GM15510 (cell line): Measurements from ENCODE around the gene NFASC.

Experiments
- POLR2A ChIP-seq: IDR thresholded peaks from 3 replicates; pipeline ENCODE4 v1.6.1; 2011; ENCODE audit warnings: borderline replicate concordance; ENCODE audit not compliant: insufficient read length; ENCODE audit errors: extremely low read depth

Gene NFASC

DNA sequence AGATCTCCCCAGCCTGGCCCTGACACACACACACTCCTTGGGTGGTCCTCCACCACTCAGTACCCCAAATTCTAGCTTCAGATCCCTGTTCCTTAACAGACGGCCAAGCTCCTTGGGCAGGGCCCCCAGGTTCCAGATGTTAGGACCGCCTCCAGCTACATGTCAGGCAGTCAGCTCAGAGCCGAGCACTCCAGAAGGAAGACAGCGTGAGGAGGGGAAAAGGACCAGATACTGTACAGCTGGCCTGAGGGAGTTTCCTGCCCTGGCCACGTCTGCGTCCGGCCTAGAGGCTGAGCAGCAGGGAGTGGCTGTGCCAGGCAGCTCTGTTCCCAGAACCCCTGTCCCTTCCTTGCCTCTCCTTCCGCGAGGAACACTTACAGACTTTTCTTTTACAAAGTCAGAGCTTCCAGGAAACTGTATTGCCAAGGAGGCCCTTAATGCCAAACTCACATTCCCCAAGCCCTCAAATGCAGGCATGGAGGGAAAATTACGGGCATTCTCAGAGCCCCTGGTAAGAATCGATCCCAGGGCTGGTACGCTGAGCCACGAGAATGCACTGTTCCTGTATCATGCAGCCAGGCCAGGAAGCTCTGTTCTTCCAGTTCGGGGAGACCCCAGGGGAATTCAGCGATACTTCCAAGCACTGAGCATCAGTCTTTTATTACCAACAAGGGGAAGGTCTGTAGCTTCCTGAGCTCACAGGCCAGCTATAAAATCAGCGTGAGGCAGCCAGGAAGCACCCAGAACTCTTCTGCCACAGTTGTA, 127.1 kb downstream of the NFASC start:
- TF ChIP-seq POLR2A: no peak

DNA sequence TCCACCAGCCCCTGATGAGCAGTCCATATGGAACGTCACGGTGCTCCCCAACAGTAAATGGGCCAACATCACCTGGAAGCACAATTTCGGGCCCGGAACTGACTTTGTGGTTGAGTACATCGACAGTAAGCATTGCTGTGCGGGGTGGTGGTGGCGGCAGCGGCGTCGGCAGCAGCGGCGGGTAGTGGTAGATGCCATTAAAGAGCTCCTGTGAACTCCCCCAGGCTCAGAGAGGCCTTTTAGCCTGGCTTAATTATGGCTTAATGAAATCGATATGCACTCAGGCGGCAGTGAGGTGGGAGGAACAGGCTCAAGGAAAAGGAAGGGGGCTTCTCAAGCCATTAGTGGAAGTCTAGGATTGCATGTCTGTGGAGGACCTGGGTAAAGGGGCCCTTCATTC, 130.5 kb downstream of the NFASC start:
- TF ChIP-seq POLR2A: no peak

DNA sequence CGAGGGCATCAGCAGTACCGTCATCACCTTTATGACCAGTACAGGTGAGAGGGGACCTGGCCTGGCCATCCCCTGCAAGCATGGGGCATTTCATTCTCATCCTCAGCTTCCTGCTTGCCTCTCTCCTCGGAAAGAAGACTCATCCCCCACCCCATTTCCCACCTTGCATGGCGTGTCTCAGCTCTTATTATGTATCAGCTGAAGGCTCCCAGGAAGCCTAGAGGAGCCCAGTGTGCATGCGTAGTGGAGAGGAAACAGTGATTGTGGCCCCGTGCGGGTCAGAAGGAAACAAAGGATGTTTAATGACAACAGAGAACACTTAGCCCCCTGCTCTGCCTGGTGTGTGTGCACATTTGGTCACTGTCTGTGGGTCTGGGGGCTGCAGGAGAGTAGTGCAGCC, 132.0 kb downstream of the NFASC start:
- TF ChIP-seq POLR2A: no peak

DNA sequence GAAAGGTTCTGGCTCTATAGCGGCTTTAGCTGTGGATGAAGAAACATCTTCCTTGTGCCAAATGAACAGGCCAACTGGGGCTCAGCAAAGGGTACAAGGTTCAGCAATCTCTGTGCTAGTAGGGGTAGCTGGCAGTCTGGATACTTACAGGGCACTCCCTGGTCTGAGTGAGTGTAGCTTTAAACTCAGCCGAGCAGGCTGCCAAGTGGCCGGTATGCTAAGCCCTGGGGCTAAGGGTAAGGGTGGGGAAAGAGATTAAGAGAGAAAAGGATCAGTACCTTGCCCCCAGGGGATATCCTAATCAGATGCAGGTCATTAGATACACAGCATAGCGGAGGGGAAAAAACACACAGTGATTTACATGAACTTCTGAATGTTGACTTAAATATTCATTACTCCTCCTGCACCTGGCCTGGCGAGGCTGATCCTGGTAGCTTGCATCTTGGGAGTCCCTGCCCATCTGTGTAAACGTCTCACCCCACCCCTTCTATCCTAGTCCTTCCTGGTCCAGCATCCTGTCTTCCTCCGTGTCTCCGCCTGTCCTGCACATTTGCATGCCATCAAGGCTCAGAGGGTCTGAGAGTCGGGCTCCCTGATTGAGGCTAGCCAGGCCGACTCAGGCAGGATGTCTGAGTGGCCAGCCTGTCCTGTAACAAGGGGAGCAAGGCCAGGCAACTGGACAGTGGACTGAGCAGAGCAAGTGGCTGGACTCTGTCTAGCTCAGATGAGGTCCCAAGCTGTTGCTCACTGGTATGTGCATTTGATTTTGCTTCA, 132.9 kb downstream of the NFASC start:
- no peak for TF ChIP-seq POLR2A

DNA sequence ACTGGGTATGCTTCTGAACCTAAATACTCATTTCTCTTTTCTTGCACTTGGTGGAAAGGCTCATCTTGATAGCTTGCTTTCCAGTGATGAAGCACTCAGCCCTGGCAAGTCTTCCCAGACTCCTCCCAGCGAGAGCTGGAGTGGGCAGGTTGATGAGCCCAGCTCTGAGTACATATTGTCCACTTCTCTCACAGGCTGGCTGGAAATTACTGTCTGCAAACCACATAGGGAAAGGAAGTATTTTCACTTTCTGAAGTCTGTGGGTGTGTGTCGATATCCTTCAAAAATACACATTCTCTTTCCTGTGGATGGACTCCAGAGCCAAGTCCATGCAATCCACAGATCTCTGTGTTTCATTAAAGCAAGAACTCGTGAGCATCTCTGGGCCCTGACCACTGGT, 133.7 kb downstream of the NFASC start:
- TF ChIP-seq POLR2A: no peak

DNA sequence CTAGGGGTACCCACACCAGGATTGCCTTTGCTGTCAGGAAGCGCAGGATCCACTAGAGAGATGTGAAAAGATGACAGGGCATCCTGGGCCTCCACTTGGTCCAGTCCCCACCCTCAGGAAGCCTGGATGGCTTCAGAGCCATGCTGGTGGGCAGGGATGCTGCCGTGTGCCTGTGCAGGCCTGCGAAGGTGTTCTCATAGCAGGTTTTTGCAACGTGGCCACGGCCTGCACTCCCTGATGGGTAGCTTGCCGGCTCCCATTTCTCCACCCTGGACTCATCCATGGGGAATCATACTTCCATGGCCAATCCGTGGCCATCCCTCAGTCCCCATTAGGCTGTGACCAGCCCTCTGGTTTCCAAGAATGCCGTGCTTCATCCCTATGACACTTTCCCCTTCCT, 138.2 kb downstream of the NFASC start:
- TF ChIP-seq POLR2A: no peak

GRCh38 chr1:205009670-205010069, 139.0 kb downstream of the NFASC start:
- TF ChIP-seq POLR2A: no peak

DNA sequence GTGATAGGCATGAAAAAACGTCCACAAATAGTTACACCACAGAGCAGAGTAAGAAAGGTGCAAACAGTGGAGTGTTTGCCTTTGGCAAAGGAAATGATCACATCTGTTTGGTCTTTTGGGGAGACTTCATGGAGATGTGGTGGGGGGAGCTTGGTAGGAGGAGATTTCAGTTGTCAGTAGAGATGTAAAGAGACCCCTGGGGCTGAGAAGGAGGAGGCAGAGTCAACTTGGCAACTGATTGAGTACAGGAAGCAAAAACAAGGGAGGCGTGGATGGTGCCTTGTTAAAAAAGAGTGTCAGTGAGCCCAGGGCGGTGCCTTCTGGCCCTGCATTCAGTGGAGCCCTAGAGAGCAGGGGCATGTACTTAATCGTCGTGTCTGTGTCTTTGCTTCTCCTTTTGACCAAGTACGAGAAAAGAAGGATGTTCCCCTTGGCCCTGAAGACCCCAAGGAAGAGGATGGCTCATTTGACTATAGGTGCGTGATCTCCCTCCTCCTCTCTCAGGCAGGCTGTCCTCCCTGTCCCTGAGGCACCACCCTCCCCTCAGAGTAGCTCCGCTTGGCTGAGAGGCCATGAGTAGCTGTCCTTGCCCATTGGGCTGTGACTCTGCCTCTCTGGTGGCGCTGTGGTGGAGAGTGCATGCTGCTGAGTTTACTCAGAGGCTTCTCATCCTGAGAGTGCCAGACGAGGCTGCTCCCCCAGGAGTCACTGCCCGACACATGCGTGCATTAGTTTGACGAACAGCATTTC, 141.9 kb downstream of the NFASC start:
- TF ChIP-seq POLR2A: no peak

GRCh38 chr1:205013683-205014367, 143.2 kb downstream of the NFASC start:
- no peak for TF ChIP-seq POLR2A

DNA sequence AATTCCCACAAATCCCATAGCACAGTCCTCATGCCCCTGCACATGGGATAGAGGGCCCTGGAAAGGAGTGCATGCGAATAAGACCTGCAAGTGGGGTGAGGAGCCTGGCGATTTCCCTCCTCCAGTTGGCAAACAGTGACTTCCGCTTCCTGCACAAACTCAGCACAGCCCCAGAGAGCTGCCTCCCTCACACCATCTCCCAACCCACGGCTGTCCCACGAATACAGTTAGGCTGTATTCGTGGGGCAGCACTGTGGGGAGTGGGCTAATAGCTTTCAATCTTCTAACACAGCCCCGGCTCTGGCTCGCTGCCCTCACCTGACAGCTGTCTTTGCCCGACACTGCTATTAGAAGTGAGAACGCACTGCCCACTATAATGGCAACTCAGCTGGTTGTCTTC, 144.1 kb downstream of the NFASC start:
- TF ChIP-seq POLR2A: no peak

DNA sequence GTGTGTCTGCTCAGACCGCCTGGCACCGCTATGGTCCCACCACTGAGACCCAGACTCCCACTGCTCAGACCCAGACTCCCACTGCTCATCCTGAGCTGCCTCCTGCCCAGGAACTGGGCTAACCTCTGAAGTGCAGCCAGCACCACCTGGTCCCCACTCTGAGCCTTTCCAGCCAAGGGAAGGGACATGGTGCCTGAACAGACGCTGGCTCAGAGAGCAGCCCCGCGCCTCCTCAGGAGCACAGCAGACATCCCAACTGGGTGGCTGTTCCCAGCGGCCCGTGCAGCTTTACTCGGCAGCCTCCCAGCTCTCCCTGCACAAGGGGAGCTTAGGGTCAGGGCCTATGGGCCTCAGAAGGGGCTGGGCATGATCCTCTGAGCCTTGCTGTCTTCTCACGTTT, 144.6 kb downstream of the NFASC start:
- TF ChIP-seq POLR2A: no peak

DNA sequence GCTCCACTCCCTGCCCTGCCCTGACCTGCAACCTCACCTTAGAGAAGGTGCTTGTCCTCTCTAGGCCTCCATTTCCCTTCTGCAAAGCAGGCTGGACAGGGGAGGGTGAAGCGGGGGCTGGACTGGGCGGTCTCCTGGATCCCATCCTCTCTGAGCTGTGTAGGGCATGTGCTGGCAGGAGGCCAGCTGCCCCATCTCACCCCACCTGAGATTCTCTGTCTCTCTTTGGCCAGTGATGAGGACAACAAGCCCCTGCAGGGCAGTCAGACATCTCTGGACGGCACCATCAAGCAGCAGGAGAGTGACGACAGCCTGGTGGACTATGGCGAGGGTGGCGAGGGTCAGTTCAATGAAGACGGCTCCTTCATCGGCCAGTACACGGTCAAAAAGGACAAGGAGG, 145.4 kb downstream of the NFASC start:
- no peak for TF ChIP-seq POLR2A

DNA sequence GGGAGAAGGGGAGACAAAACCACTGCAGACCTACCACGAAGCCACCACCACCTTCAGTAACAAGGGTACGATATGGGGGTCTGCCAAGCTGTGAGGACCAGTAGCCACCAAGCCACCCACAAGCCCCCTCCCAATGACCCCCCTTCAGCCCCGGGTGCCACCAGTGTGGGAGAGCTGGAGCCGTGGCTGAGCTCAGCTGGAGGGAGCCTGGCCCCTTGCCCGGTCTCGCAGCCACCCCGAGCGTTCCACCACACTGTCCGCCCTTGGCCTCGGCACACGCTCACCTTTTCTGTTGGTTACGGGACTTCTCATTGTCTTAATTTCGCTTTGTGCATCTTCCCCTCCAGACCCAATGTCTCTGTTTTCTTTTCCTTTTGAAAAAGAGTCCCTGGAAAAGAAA, 145.9 kb downstream of the NFASC start:
- TF ChIP-seq POLR2A: no peak

- no peak for TF ChIP-seq POLR2A
These were observed 146.3 kb downstream of the NFASC start for GRCh38 chr1:205017001-205017400.

GRCh38 chr1:205017766-205018165, 147.1 kb downstream of the NFASC start:
- TF ChIP-seq POLR2A: no peak

DNA sequence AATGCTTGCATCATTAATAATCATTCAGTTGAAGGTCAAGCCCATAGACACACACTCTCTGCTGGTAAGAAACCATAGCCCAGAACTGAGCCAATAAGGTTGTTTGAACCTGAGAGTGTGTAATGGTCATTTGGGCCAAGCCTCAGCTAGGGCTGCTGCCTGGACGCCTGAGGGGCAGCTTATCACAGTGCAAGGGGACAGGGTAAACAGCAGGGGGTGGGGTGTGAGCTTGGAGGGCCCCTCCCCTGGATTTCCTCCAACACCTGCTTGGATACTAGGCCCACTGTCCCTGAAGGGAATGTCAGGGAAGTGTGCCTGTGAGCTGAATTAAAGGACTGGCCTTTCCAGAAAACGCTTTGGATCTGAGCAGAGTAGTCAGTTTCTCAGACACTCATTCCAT, 147.7 kb downstream of the NFASC start:
- no peak for TF ChIP-seq POLR2A

GRCh38 chr1:205020466-205020865, 149.8 kb downstream of the NFASC start:
- TF ChIP-seq POLR2A: no peak
